Measurements from ENCODE around the gene SMAD6.
"Not testable (repeated sequence)": the region's sequence is repeated elsewhere in the genome, so short reads cannot be mapped to it uniquely, and the experiment has no call there.

Gene SMAD6

DNA sequence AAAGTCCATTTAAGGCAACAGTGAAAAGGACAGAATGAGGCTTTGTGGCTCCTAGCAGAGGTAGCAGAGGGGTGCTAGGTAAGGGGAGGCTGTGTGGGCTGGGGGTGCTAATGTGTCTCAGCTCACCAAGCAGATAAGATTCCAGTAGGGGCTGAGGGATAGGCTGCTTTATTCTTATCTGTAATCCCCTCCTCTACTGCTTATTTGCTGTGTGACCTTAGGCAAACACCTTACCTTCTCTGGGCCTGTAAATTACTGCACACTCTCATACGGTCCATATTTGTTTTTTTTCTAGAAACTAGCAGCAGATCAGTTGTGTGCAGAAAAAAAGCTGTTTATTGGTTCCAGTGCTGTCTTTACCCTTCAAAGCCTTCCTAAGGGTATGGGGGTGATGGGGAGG lies 52.8 kb downstream of the SMAD6 start:
- Mint-ChIP-seq H3K4me1 (peaks cover 38% of the 10 kb centered on the region), H3K4me3 (no peak overlapping the region), H3K27ac (peak overlapping the region; percentile 84), H3K36me3 (ENCODE audit: low read depth) (peaks cover 70% of the 10 kb centered on the region), H3K9me3 (peaks cover 18% of the 10 kb centered on the region), H3K27me3 (ENCODE audit: low read depth, poor library complexity) (peaks cover under 1% of the 10 kb centered on the region)
- no peak for DNase-seq
- TF ChIP-seq, protein P1, sequence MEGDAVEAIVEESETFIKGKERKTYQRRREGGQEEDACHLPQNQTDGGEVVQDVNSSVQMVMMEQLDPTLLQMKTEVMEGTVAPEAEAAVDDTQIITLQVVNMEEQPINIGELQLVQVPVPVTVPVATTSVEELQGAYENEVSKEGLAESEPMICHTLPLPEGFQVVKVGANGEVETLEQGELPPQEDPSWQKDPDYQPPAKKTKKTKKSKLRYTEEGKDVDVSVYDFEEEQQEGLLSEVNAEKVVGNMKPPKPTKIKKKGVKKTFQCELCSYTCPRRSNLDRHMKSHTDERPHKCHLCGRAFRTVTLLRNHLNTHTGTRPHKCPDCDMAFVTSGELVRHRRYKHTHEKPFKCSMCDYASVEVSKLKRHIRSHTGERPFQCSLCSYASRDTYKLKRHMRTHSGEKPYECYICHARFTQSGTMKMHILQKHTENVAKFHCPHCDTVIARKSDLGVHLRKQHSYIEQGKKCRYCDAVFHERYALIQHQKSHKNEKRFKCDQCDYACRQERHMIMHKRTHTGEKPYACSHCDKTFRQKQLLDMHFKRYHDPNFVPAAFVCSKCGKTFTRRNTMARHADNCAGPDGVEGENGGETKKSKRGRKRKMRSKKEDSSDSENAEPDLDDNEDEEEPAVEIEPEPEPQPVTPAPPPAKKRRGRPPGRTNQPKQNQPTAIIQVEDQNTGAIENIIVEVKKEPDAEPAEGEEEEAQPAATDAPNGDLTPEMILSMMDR (IDR thresholded peaks at IDR 0.05), result no peak

DNA sequence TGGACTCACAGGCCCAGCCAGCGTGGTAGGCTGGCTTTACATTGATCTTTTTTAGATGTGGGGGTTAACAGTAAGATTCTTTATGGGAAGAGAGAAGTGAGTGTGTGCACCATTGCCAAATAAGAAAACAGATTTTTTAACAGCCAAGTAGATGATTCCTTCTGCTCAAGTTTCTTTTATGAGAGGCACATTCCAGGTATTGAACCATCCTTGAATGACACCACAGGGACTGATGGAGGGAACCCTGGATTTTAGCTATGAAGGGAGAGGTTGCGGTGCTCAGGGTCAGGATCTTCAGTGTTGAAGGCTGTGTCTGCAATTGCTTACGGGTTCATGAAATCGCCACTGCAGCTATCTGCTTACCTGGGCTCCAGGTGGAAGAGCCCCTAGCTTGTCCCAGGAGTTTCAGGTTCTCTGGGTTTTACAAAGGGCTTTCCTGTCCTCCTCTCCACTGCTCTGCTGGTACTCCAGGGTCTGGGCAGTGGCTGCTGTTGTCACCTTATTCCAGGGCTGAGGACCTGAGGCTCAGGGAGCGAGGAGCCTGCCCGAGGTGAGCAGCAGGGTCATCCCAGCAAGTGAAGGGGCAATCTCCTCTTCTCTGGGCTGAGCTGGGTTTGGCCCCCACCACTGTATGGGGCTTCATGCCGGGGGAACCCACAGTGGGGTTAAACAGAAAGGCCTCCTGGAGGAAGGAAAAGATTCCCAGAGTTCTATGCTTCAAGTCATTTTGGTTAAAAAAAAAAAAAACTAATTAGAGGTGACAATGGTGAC lies 53.4 kb downstream of the SMAD6 start:
- H3K27ac Mint-ChIP-seq, result peak overlapping the region; percentile 84
- TF ChIP-seq, protein P1 (IDR thresholded peaks at IDR 0.05), result no peak
- no peak for DNase-seq
- peaks cover 38% of the 10 kb centered on the region for H3K4me1 Mint-ChIP-seq
- no peaks in the 10 kb centered on the region for H3K27me3 Mint-ChIP-seq (ENCODE audit: low read depth, poor library complexity)
- no peak overlapping the region for H3K4me3 Mint-ChIP-seq
- H3K9me3 Mint-ChIP-seq, result peaks cover 18% of the 10 kb centered on the region
- H3K36me3 Mint-ChIP-seq (ENCODE audit: low read depth), result peaks cover 63% of the 10 kb centered on the region

DNA sequence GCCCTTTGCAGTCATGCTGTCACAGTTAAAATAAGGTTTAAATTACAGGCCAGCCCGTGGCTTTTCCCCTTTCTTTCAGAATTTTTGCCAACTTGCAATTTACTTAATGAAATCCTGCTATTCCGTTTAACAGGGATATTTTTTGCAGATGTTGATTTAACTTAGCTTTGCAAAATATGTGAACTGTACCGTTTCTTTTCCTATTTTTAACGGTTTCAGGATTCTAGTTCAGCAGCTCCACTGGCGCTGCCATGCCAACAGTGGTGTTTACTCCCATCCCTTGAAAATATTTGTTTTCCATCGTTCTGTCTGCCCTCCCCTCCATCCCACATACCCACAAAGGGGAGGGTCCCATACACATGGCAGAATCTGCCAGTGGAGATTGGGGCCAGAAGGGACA lies 54.3 kb downstream of the SMAD6 start:
- TF ChIP-seq, protein P1 (IDR thresholded peaks at IDR 0.05), result no peak
- no peak for DNase-seq
- peaks cover 3% of the 10 kb centered on the region for H3K27me3 Mint-ChIP-seq (ENCODE audit: low read depth, poor library complexity)
- peaks cover 63% of the 10 kb centered on the region for H3K36me3 Mint-ChIP-seq (ENCODE audit: low read depth)
- peaks cover 43% of the 10 kb centered on the region for H3K4me1 Mint-ChIP-seq
- H3K27ac Mint-ChIP-seq, result peak overlapping the region; percentile 51
- H3K9me3 Mint-ChIP-seq, result peaks cover 18% of the 10 kb centered on the region
- no peak overlapping the region for H3K4me3 Mint-ChIP-seq

DNA sequence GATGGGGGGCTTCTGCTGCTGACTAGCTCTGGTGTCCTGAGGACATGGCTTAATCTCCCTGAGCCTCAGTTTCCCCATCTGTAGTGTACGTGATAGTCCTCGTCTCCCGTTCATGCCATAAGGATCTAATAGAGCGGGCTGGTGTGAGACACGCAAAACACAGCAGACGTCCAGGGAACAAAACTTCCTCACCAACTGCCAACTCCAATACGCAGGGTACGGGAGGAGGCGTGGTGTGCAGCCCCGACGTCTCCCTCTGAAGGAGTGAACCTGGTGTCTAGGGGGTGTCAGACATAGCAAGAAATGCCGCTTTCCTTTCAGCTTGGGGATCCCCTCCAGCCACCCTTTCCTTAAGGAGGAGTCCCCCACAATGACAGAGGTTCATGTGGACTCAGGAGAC lies 55.0 kb downstream of the SMAD6 start:
- Mint-ChIP-seq H3K27me3 (ENCODE audit: low read depth, poor library complexity) (peaks cover 3% of the 10 kb centered on the region), H3K36me3 (ENCODE audit: low read depth) (peaks cover 56% of the 10 kb centered on the region), H3K27ac (no peak overlapping the region), H3K9me3 (peaks cover 18% of the 10 kb centered on the region), H3K4me3 (no peak overlapping the region), H3K4me1 (peaks cover 46% of the 10 kb centered on the region)
- TF ChIP-seq, protein P1 (IDR thresholded peaks at IDR 0.05), result no peak
- DNase-seq, result no peak

DNA sequence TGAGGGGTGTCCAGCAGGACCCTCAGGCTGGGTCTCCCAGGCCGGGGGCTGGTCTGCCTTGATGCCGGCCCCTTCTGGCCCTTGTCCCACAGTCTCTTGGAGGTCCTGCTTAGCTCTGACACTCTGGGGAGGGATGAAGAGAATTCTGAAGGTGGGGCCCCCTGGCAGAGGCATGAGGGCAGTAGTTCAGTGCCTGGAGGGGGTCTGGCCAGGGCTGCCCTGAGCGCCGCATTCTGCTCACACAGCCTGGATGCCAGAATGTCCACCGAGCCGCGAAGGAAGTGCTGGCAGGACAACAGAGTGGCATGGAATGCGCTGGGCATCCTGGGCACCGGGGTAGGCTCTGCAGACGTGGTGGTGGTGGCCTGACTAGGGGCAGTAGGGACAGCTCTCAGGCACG lies 55.5 kb downstream of the SMAD6 start:
- Mint-ChIP-seq H3K4me3 (no peak overlapping the region), H3K9me3 (peaks cover 18% of the 10 kb centered on the region), H3K36me3 (ENCODE audit: low read depth) (peaks cover 52% of the 10 kb centered on the region), H3K27me3 (ENCODE audit: low read depth, poor library complexity) (peaks cover 3% of the 10 kb centered on the region), H3K4me1 (peaks cover 51% of the 10 kb centered on the region), H3K27ac (no peak overlapping the region)
- no peak for DNase-seq
- TF ChIP-seq, protein P1 (IDR thresholded peaks at IDR 0.05), result no peak

DNA sequence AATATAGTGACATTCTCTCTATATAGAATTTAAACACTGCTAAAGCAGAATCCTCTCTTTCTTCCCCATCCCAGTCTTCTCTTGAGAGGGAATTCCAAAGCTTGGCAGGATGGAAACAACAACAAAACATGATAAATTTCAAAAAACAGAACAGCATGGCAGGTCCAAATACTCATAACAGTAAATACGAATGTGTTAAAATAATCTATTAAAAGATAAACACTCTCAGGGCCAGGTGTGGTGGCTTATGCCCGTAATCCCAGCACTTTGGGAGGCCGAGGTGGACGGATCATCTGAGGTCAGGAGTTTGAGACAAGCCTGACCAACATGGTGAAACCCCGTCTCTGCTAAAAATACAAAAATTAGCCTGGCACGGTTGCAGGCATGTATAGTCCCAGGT lies 56.2 kb downstream of the SMAD6 start:
- H3K4me3 Mint-ChIP-seq; H3K27me3 Mint-ChIP-seq (ENCODE audit: low read depth, poor library complexity); DNase-seq: not testable (repeated sequence)
- Mint-ChIP-seq H3K9me3 (peaks cover 18% of the 10 kb centered on the region), H3K27ac (peak overlapping the region; percentile 10), H3K36me3 (ENCODE audit: low read depth) (peaks cover 47% of the 10 kb centered on the region), H3K4me1 (peaks cover 57% of the 10 kb centered on the region)
